Measurements from ENCODE around the gene UQCRHL.
A peak's percentile ranks its signal among the peaks of the same experiment; 100 is the strongest.

UQCRHL gene

DNA sequence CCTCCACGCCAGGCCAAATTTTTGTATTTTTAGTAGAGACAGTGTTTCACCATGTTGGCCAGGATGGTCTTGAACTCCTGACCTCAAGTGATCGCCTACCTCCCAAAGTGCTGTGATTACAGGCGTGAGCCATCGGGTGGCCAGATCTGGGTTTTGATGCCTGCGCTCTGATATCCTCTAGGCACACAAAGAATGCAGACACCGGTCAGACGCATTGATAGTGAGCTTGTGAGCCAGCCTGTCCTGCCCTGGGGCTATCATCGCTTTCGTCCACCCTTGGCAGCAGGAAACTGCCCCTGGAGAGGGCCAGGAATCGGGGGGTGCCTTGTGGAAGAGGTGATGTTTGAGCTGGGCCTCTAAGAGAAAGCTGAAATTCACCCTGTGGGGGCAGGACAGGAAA is 44.9 kb downstream of the UQCRHL start:
- Mint-ChIP-seq H3K9me3 (no peaks in the 10 kb centered on the region), H3K4me1 (peaks cover 6% of the 10 kb centered on the region), H3K27ac (no peak overlapping the region), H3K27me3 (peaks cover 23% of the 10 kb centered on the region), H3K4me3 (no peak overlapping the region), H3K36me3 (no peaks in the 10 kb centered on the region)
- DNase-seq (ENCODE audit: low spot score in 2 of 2) (no peak), ATAC-seq (ENCODE audit: low read depth) (no peak)

DNA sequence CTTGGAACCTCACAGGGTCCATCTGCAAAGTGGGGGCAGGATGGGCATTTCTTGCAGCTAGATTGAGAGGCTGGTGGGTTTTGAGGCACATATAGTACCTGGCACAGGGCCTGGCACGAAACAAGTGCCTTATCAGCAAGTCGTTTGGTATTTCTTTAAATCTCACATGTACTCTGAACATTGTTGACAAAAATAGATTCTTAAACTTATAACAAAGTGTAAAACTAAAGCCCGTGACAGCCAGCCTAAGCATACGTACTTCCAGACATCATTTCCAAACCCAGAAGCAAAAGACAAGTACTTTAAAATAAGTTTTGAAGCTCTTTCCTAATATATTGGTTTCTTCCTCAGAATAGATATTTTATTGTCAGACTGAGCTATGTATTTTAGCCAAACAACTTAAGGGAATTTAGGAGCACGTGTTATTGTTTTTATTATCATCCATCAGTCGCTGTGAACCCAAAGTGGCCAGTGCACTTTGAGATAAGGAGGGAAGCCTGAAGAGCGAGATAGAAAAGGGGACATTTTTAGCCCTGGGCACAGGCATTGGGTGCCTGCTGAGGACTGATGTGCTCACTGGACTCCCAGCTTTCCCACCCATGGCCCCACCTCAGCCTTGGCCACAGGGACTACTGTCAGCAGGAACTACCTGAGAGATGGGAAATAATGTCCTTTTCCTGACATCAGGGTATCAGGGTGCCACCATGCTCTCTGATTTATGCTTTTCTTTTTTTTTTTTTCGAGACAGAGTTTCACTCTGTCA is 45.9 kb downstream of the UQCRHL start:
- Mint-ChIP-seq H3K9me3 (no peaks in the 10 kb centered on the region), H3K4me1 (peaks cover 9% of the 10 kb centered on the region), H3K27ac (no peak overlapping the region), H3K4me3 (no peak overlapping the region), H3K27me3 (peaks cover 25% of the 10 kb centered on the region), H3K36me3 (no peaks in the 10 kb centered on the region)
- DNase-seq (ENCODE audit: low spot score in 2 of 2) (no peak), ATAC-seq (ENCODE audit: low read depth) (no peak)

DNA sequence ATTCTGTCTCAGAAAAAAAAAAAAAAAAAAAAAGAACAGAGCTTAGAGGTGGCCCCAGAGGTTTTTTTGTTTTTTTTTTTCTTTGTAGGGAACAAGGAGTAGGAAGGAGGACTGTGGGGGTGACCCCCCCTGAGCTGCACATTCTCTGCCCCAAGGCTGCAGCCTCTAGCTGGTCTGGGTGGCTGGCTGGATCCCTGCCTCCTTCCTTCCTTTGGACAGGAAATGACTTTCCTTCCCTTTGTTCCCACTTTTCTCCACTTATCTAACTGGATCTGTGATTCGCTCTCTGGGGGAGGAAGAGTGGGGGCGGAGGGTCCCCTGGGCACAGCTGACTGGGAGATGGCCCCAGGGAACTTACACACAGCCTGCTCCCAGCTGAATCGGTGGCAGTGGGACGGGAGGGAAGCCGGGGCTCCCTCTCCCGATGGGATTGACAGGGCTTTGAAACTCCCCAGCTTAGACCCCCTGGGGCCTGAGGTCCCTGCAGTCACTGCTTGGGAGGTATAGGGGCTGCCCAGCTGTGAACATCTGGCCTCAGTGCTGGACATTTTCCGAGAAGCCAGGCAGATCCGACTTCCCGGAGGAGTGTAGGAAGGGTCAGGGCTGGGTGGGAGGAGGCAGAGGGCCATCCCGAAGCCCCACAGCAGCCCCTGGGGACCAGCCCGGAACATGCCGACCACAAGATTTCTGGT is 46.8 kb downstream of the UQCRHL start:
- Mint-ChIP-seq H3K4me3 (no peak overlapping the region), H3K27me3 (peaks cover 26% of the 10 kb centered on the region), H3K27ac (no peak overlapping the region), H3K9me3 (no peaks in the 10 kb centered on the region), H3K36me3 (no peaks in the 10 kb centered on the region), H3K4me1 (peaks cover 14% of the 10 kb centered on the region)
- DNase-seq (ENCODE audit: low spot score in 2 of 2) (no peak), ATAC-seq (ENCODE audit: low read depth) (no peak)

DNA sequence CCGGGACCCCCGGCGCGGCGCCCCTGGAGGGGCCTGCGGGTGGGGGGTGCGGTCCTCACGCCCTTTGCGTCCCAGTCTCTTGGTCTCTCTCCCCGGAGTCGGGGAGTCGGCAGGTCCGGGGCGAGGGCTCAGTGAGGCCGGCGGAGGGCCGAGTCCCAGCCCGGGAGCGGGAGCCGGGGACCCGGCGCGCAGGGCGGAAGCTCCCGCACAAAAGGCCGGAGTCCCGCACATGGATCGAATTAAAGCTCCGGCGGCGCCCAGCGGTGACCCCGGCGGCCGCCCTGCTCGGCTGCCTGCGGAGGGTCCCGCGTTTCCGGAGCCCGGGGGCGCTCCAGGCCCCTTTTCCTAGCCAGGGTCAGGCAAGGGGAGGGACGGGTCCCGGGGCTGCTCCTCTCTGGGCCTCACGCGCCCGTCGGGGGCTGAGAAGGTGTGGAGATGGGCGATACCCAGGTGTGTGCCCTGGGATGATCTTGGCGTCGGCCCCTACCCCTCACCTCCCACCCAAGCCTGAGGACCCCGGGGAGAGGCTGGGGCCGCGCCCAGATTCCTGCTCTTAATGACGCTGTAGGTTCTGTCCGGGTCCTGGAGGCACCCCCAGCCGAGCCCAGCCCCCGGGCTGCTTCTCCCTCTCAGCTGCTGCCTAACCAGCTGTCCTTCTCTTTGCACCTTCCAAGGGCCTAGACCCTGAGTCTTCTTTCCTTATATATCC is 48.3 kb downstream of the UQCRHL start:
- Mint-ChIP-seq H3K36me3 (no peaks in the 10 kb centered on the region), H3K4me3 (peak overlapping the region; percentile 27), H3K4me1 (peaks cover 13% of the 10 kb centered on the region), H3K27ac (no peak overlapping the region), H3K9me3 (no peaks in the 10 kb centered on the region), H3K27me3 (peaks cover 20% of the 10 kb centered on the region)
- ATAC-seq (ENCODE audit: low read depth) (no peak), DNase-seq (ENCODE audit: low spot score in 2 of 2) (no peak)

DNA sequence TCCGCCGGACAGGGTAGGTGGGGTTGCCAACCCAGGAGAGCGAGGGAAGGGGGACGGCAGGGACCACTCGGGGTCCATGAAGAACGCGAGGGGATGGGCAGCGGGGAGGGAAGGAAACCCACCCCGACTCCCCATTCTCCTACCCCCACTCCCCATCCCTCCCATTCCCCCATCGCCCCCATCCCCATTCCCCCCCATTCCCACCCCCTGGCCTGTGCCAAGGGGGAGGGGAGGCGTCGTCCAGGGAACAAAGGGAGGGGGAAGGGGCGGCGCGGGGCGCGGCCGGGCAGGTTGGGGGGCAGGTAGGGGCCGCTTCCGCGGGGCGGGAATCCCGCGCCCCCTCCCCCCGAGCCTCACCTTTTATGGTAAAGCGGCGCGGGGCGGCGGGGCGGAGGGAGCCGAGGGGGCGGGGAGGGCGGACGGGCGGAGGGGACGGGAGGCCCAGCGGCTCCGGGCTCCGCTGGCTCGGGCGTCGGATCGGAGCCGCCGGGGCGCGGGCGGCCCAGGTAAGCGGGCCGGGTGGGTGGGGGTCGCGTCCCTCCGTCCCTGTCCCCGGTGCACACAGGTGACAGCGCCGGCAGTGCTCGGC is 49.0 kb downstream of the UQCRHL start, which contains the start of gene FBLIM1:
FBLIM1 (plus strand) TSS at position 453 of the 589 bp plus-strand sequence. CDS start 6,189 bp downstream, outside the sequence.
- ATAC-seq (ENCODE audit: low read depth) (no peak), DNase-seq (ENCODE audit: low spot score in 2 of 2) (no peak)
- H3K27ac Mint-ChIP-seq, result no peak within 1 kb of the TSS
- no peaks in the 10 kb centered on the region for H3K9me3 Mint-ChIP-seq
- H3K4me3 Mint-ChIP-seq, result peak within 1 kb of the TSS; percentile 71
- peaks cover 23% of the 10 kb centered on the region for H3K27me3 Mint-ChIP-seq
- peaks cover 1% of the 10 kb centered on the region for H3K36me3 Mint-ChIP-seq
- H3K4me1 Mint-ChIP-seq, result peaks cover 13% of the 10 kb centered on the region

DNA sequence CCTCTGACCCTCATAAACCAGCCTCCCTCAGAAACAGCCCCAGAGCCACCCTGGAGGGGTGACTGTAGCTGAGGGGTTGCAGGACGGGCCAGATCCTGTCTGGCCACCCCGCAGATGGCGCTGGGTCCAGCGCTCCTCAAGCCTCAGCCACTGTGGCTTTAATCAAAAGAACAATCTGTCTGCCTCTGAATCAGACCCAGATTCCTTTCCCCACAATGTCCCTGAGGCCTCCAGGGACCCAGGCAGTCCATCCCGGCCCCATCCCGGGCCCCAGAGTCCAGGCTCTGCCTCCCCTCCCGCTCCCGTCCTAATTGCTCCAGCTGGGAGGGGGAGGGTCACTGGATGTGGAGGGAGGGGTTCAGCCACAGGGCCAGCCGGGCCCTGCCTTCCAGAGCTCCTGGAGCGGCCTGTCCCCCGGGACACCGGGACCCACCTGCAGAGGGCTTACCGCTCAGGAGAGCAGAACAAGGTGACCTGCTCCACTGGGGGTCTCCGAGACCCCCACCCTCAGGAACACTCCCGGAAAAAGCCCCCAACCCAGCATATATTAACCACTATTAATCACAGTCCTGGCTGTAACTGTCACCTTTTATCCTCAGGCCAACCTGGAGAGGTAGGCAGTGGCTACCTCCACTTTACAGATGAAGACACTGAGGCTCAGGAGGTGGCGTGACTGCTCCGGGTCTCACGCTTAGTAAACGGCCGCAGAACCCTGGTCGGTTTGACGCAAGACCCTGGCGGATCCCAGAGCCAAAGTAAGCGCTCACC is 49.7 kb downstream of the UQCRHL start:
- Mint-ChIP-seq H3K4me3 (peak overlapping the region; percentile 71), H3K9me3 (no peaks in the 10 kb centered on the region), H3K36me3 (peaks cover 2% of the 10 kb centered on the region), H3K27ac (no peak overlapping the region), H3K4me1 (peaks cover 13% of the 10 kb centered on the region), H3K27me3 (peaks cover 24% of the 10 kb centered on the region)
- no peak for ATAC-seq (ENCODE audit: low read depth)
- DNase-seq (ENCODE audit: low spot score in 2 of 2), result no peak
